Nephron (organoid): ENCODE results near the gene APOF.

Experiments
- H3K27ac Mint-ChIP-seq, 3 experiments: 2 replicates each; pipeline ENCODE4 v1.8.0; 2020; ENCODE audit warnings: mixed read lengths in 3 of 3, mild to moderate bottlenecking in 2 of 3, moderate library complexity in 1 of 3
- H3K27me3 Mint-ChIP-seq: 2 replicates; pipeline ENCODE4 v1.8.0; 2021; ENCODE audit warnings: low read depth, mild to moderate bottlenecking, moderate library complexity, mixed read lengths
- H3K36me3 Mint-ChIP-seq: 2 replicates; pipeline ENCODE4 v1.8.0; 2020; ENCODE audit warnings: low read depth, mixed read lengths
- H3K4me1 Mint-ChIP-seq: 2 replicates; pipeline ENCODE4 v1.8.0; 2020; ENCODE audit warnings: mixed read lengths
- H3K4me3 Mint-ChIP-seq, 3 experiments: 2 replicates each; pipeline ENCODE4 v1.8.0; 2020; ENCODE audit warnings: mild to moderate bottlenecking in 3 of 3, mixed read lengths in 3 of 3, moderate library complexity in 2 of 3
- H3K9me3 Mint-ChIP-seq: 2 replicates; pipeline ENCODE4 v1.8.0; 2020; ENCODE audit warnings: mixed read lengths
- CTCF ChIP-seq, 3 experiments: fragments of 200-600 bp; sonication (generic); IDR thresholded peaks; one replicate each; pipeline ENCODE4 v1.5.0; 2021; ENCODE audit warnings: antibody characterized with exemption in 3 of 3; ENCODE audit not compliant: unreplicated experiment in 3 of 3

APOF gene

DNA sequence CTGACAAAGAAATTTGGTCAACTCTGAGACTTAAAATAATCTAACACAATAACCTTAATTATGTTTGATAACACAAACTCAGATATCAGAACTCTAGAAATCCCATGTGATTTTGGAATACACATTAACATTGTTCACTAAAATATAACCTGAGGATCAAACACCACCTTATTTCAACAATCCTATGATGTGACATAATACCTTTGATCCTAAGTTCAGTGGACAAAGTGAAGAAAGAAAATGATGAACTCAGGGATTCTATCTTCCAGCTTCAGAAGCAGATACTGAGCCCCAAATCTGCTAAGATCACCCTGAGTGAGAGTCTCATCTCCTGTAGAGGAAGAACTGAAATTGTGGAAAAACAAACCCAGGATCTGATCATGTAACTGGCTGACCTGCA, 35.7 kb upstream of the APOF start:
- H3K27me3 Mint-ChIP-seq: no peaks in the 10 kb centered on the region
- peaks cover 28% of the 10 kb centered on the region for H3K9me3 Mint-ChIP-seq
- H3K4me3 Mint-ChIP-seq: no peak overlapping the region
- H3K4me1 Mint-ChIP-seq: no peaks in the 10 kb centered on the region
- H3K27ac Mint-ChIP-seq: no peak overlapping the region
- no peak for TF ChIP-seq CTCF (IDR thresholded peaks at IDR 0.05; ENCODE audit: unreplicated experiment in 3 of 3)
- H3K36me3 Mint-ChIP-seq: no peaks in the 10 kb centered on the region

GRCh38 chr12:56392331-56392730, 29.7 kb upstream of the APOF start:
- TF ChIP-seq CTCF (IDR thresholded peaks at IDR 0.05; ENCODE audit: unreplicated experiment in 3 of 3): no peak
- H3K9me3 Mint-ChIP-seq: peaks cover 12% of the 10 kb centered on the region
- H3K27ac Mint-ChIP-seq: no peak overlapping the region
- H3K27me3 Mint-ChIP-seq: peaks cover 2% of the 10 kb centered on the region
- peaks cover 12% of the 10 kb centered on the region for H3K4me1 Mint-ChIP-seq
- no peak overlapping the region for H3K4me3 Mint-ChIP-seq
- no peaks in the 10 kb centered on the region for H3K36me3 Mint-ChIP-seq

DNA sequence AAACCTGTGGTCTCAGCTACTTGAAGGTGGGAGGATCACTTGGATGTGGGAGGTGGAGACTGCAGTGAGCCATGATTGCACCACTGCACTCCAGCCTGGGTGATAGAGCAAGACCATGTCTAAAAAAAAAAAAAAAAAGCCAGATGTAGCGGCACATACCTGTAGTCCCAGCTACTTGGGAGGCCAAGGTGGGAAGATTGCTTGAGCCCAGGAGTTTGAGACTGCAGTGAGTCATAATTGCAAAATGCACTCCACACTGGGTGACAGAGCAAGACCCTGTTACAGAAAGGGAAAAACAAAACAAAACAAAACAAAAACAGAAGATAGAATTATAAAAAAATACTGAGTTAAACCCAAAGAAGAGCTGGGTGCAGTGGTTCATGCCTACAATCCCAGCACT, 29.1 kb upstream of the APOF start:
- Mint-ChIP-seq H3K27ac (no peak overlapping the region), H3K4me3 (no peak overlapping the region), H3K27me3 (peaks cover 6% of the 10 kb centered on the region), H3K4me1 (peaks cover 18% of the 10 kb centered on the region), H3K36me3 (no peaks in the 10 kb centered on the region), H3K9me3 (peaks cover 12% of the 10 kb centered on the region)
- no peak for TF ChIP-seq CTCF (IDR thresholded peaks at IDR 0.05; ENCODE audit: unreplicated experiment in 3 of 3)

DNA sequence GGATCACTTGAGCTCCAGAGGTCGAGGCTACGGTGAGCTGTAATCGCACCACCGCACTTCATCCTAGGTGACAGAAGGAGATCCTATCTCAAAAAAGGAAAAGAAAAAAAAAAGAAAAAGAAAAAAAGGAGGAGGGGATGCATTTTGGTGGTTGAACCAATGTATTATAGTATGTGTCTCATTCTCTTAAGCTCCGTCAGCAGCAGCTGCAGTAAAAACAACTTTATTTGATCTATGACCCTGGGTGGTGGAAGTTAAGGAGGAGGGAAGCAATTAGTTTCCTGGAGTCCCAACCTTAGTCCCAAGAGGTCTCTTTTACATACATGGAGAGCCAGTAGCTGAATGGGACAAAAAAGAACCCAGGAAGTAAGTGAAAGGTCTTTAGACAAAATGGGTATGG, 26.8 kb upstream of the APOF start:
- H3K4me3 Mint-ChIP-seq: no peak overlapping the region

GRCh38 chr12:56387152-56387736, 24.6 kb upstream of the APOF start:
- Mint-ChIP-seq H3K27me3 (peaks cover 11% of the 10 kb centered on the region), H3K36me3 (no peaks in the 10 kb centered on the region), H3K4me3 (peak overlapping the region in 1 of 3 experiments; percentile 41), H3K4me1 (peaks cover 18% of the 10 kb centered on the region), H3K27ac (peak overlapping the region; percentile 44 to 53 (median 48)), H3K9me3 (peaks cover 3% of the 10 kb centered on the region)
- no peak for TF ChIP-seq CTCF (IDR thresholded peaks at IDR 0.05; ENCODE audit: unreplicated experiment in 3 of 3)

More for the DNA sequence above, 26.8 kb upstream of the APOF start:
- peak overlapping the region in 1 of 3 experiments; percentile 38 for H3K27ac Mint-ChIP-seq
- no peaks in the 10 kb centered on the region for H3K36me3 Mint-ChIP-seq
- peaks cover 18% of the 10 kb centered on the region for H3K4me1 Mint-ChIP-seq
- no peak for TF ChIP-seq CTCF (IDR thresholded peaks at IDR 0.05; ENCODE audit: unreplicated experiment in 3 of 3)
- H3K9me3 Mint-ChIP-seq: peaks cover 6% of the 10 kb centered on the region
- peaks cover 6% of the 10 kb centered on the region for H3K27me3 Mint-ChIP-seq

GRCh38 chr12:56385873-56386272, 23.2 kb upstream of the APOF start:
- no peak for TF ChIP-seq CTCF (IDR thresholded peaks at IDR 0.05; ENCODE audit: unreplicated experiment in 3 of 3)
- H3K4me3 Mint-ChIP-seq: no peak overlapping the region
- peaks cover 18% of the 10 kb centered on the region for H3K4me1 Mint-ChIP-seq
- no peaks in the 10 kb centered on the region for H3K9me3 Mint-ChIP-seq
- peak overlapping the region in 2 of 3 experiments; percentile 40 to 59 for H3K27ac Mint-ChIP-seq
- peaks cover 11% of the 10 kb centered on the region for H3K27me3 Mint-ChIP-seq
- H3K36me3 Mint-ChIP-seq: no peaks in the 10 kb centered on the region
